Gastroesophageal sphincter (tissue), 4 donors: Measurements from ENCODE around the gene VTI1A. TPM values are rescaled to one million over a fixed set of nuclear protein-coding genes. Genes with fewer than 3 reads are reported as not detected.

Experiments
- ATAC-seq: fragments of 150-250 bp; one replicate; pipeline ENCODE4 v1.9.1; 2016; ENCODE audit warnings: mild to moderate bottlenecking, moderate library complexity
- H3K27ac ChIP-seq, 4 donors: fragments of 200-600 bp; sonication (generic) in 3 of 4; 1 replicate in 3 of 4; 2 replicates in 1 of 4; pipeline ENCODE4 v1.5.1; 2016 to 2019
- H3K27me3 ChIP-seq: fragments of 200-600 bp; sonication (generic); one replicate; pipeline ENCODE4 v1.5.1; 2019
- H3K36me3 ChIP-seq, 2 donors: fragments of 200-600 bp; sonication (generic); one replicate each; pipeline ENCODE4 v1.5.1; 2019; ENCODE audit warnings: control low read depth in 1 of 2
- H3K4me1 ChIP-seq, 3 donors: fragments of 200-600 bp; sonication (generic); 1 replicate in 2 of 3; 2 replicates in 1 of 3; pipeline ENCODE4 v1.5.1; 2016 to 2019; ENCODE audit warnings: control low read depth in 2 of 3
- H3K4me3 ChIP-seq, 2 donors: fragments of 200-600 bp; sonication (generic); one replicate each; pipeline ENCODE4 v1.5.1; 2019; ENCODE audit warnings: mild to moderate bottlenecking in 1 of 2, moderate library complexity in 1 of 2
- H3K9me3 ChIP-seq, 3 donors: fragments of 200-600 bp; sonication (generic); one replicate each; pipeline ENCODE4 v1.5.1; 2017 to 2019; ENCODE audit warnings: control low read depth in 2 of 3
- CTCF ChIP-seq, 4 experiments: fragments of 200-600 bp in 2 of 4; fragments of 450-650 bp in 2 of 4; sonication (generic) in 1 of 4; IDR thresholded peaks; one replicate each; pipeline ENCODE4 v1.5.1; 2017 to 2019; ENCODE audit warnings: antibody characterized with exemption in 4 of 4, mild to moderate bottlenecking in 2 of 4, moderate library complexity in 2 of 4
- EP300 ChIP-seq: sonication (generic); formaldehyde crosslinking; IDR thresholded peaks from one replicate; pipeline ENCODE4 v1.6.1; 2017; ENCODE audit warnings: antibody characterized with exemption, mild to moderate bottlenecking
- POLR2A ChIP-seq, 2 donors: fragments of 450-650 bp; IDR thresholded peaks; one replicate each; pipeline ENCODE4 v1.6.1; 2017; ENCODE audit warnings: antibody characterized with exemption in 2 of 2, mild to moderate bottlenecking in 2 of 2, moderate library complexity in 1 of 2
- POLR2AphosphoS5 ChIP-seq: sonication (generic); formaldehyde crosslinking; IDR thresholded peaks from one replicate; pipeline ENCODE4 v1.6.1; 2017; ENCODE audit warnings: antibody characterized with exemption
- WGBS, 2 donors: methylation state at CpG; one replicate each; pipeline ENCODE4 v1.1.5; 2018; ENCODE audit warnings: low coverage in 1 of 2; 5-methylcytosine and 5-hydroxymethylcytosine counted together
- total RNA-seq, 4 donors: library from RNA; depleted of rRNA; stranded (reverse); fragments of >200 nt; gene quantifications; one replicate each; pipeline ENCODE4 v1.1.0, GENCODE V29; 2016

VTI1A gene
- total RNA-seq, 4 donors from 2014 or later: 19.6 to 81.9 (median 43.1) TPM

- no peak for ATAC-seq
- TF ChIP-seq POLR2AphosphoS5 (no peak), EP300 (no peak), POLR2A (IDR thresholded peaks at IDR 0.05) (no peak), CTCF (IDR thresholded peaks at IDR 0.05) (no peak)
- Histone ChIP-seq H3K36me3 (no peaks in the 10 kb centered on the region), H3K27ac (no peak overlapping the region), H3K27me3 (no peaks in the 10 kb centered on the region), H3K4me3 (no peak overlapping the region), H3K4me1 (no peaks in the 10 kb centered on the region), H3K9me3 (no peaks in the 10 kb centered on the region)
Measured at GRCh38 chr10:112524641-112525040, 77.6 kb downstream of the VTI1A start.

GRCh38 chr10:112525200-112525599 is 78.2 kb downstream of the VTI1A start:
- Histone ChIP-seq H3K36me3 (no peaks in the 10 kb centered on the region), H3K27me3 (no peaks in the 10 kb centered on the region), H3K27ac (no peak overlapping the region), H3K9me3 (no peaks in the 10 kb centered on the region), H3K4me3 (no peak overlapping the region), H3K4me1 (no peaks in the 10 kb centered on the region)
- ATAC-seq: no peak
- TF ChIP-seq POLR2AphosphoS5 (no peak), POLR2A (IDR thresholded peaks at IDR 0.05) (no peak), CTCF (IDR thresholded peaks at IDR 0.05) (no peak), EP300 (no peak)
- WGBS, 2 donors: 15 to 69% methylated on average over 1 to 3 of the region's 3 CpGs

GRCh38 chr10:112526139-112526538 is 79.1 kb downstream of the VTI1A start:
- no peak overlapping the region for H3K4me3 ChIP-seq
- no peaks in the 10 kb centered on the region for H3K27me3 ChIP-seq
- H3K4me1 ChIP-seq: no peaks in the 10 kb centered on the region
- WGBS, 2 donors: 77 to 80% methylated on average over 2 to 3 of the region's 3 CpGs
- H3K9me3 ChIP-seq: no peaks in the 10 kb centered on the region
- no peak for TF ChIP-seq POLR2A (IDR thresholded peaks at IDR 0.05)
- TF ChIP-seq CTCF (IDR thresholded peaks at IDR 0.05): no peak
- no peak for TF ChIP-seq EP300
- TF ChIP-seq POLR2AphosphoS5: no peak
- H3K27ac ChIP-seq: no peak overlapping the region
- no peak for ATAC-seq
- no peaks in the 10 kb centered on the region for H3K36me3 ChIP-seq

GRCh38 chr10:112526906-112527305 is 79.9 kb downstream of the VTI1A start:
- no peaks in the 10 kb centered on the region for H3K4me1 ChIP-seq
- WGBS, 2 donors: 46 to 60% methylated on average over 8 to 10 of the region's 10 CpGs
- H3K4me3 ChIP-seq: no peak overlapping the region
- TF ChIP-seq POLR2AphosphoS5 (no peak), EP300 (no peak), POLR2A (IDR thresholded peaks at IDR 0.05) (no peak), CTCF (IDR thresholded peaks at IDR 0.05) (no peak)
- no peak overlapping the region for H3K27ac ChIP-seq
- ATAC-seq: no peak
- H3K36me3 ChIP-seq: no peaks in the 10 kb centered on the region
- no peaks in the 10 kb centered on the region for H3K27me3 ChIP-seq
- no peaks in the 10 kb centered on the region for H3K9me3 ChIP-seq

- 50 to 70% methylated on average over 1 of the region's 1 CpG for WGBS, 2 donors
- Histone ChIP-seq H3K27ac (no peak overlapping the region), H3K4me1 (no peaks in the 10 kb centered on the region), H3K4me3 (no peak overlapping the region), H3K9me3 (no peaks in the 10 kb centered on the region), H3K27me3 (no peaks in the 10 kb centered on the region), H3K36me3 (no peaks in the 10 kb centered on the region)
- TF ChIP-seq POLR2A (IDR thresholded peaks at IDR 0.05): no peak
- TF ChIP-seq CTCF (IDR thresholded peaks at IDR 0.05): no peak
- ATAC-seq: no peak
Measured at GRCh38 chr10:112528235-112528634, 81.2 kb downstream of the VTI1A start.
